ENCODE results near the gene CNFN.

Gene CNFN

DNA sequence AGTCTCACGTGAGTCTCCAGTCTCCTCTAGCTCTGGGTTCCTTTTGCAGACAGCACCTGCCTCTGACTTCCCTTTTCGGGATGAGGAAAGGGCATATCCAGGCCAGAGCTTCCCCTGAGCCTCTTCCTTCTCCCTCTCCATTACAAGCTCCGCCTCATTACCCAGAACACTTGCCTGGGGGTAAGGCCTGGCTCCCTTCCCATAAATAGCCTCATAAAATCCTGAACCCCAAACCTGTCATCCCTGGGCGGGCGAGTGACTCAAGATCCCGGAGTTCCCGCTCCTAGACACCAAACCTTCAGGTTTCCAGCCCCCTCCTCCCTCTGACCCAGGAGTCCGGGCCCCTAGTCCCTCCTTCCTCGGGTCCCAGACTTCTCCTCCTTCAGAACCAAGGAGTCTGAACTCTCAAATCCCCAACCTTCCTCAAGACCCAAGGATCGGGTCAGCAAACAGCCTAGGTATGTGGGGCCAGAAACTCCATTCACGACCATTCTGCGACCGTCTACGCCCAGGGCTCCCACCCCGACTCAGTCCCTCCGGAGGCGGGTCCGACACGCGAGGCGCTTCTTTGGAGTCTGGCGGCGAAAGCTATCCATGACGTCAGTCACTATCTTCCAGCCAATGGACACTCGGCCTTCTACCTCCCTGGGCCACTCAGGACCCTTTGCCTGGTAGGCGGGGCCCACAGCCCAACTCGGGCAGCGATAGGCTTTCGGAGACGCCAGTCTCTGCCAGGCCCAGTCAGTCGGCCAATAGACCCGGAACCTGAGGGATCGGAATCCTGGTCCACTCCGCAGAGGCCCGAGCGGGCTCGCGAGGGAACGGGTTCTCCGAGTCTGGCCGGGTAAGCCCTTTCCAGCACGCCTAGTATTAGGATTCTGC lies 6.5 kb upstream of the CNFN start:
- H3K4me1 ChIP-seq (ENCODE audit: control insufficient read depth, insufficient read depth, low read length, poor library complexity, severe bottlenecking), result peaks cover 12% of the 10 kb centered on the region
- no peaks in the 10 kb centered on the region for H3K36me3 ChIP-seq (ENCODE audit: control insufficient read depth, insufficient read depth, low read length)
- H3K27ac ChIP-seq (ENCODE audit: low read depth, low read length, severe bottlenecking), result peak overlapping the region; percentile 88
- 3 to 4% methylated on average over 38 to 40 of the region's 42 CpGs for WGBS, 2 experiments (ENCODE audit: insufficient coverage in 2 of 2)
- no peaks in the 10 kb centered on the region for H3K9me3 ChIP-seq (ENCODE audit: control insufficient read depth, low read length)
- peak overlapping the region; percentile 61 for H3K4me3 ChIP-seq (ENCODE audit: extremely low read depth, insufficient read depth, low read length, poor library complexity, severe bottlenecking)

DNA sequence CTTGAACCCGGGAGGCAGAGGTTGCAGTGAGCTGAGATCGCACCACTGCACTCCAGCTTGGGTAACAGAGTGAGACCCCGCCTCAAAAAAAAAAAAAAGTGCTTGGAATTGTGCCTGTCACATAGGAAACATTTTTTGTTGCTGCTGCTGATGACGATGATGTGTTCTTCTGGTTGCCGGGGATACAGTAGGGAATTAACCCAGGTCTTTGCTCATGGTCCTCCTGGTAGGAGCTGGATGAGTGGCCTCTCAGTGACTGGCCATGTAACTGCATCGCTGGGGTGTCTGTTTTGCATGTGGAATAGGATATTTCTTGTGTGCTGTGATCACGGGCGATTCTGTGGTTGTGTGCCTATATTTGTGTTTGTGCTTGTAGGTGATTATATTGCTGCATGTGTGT lies 4.7 kb upstream of the CNFN start:
- no peak overlapping the region for H3K27ac ChIP-seq (ENCODE audit: low read depth, low read length, severe bottlenecking)
- 87 to 92% methylated on average over 5 to 8 of the region's 8 CpGs for WGBS, 2 experiments (ENCODE audit: insufficient coverage in 2 of 2)
- peaks cover 12% of the 10 kb centered on the region for H3K4me1 ChIP-seq (ENCODE audit: control insufficient read depth, insufficient read depth, low read length, poor library complexity, severe bottlenecking)
- no peak overlapping the region for H3K4me3 ChIP-seq (ENCODE audit: extremely low read depth, insufficient read depth, low read length, poor library complexity, severe bottlenecking)
- no peaks in the 10 kb centered on the region for H3K9me3 ChIP-seq (ENCODE audit: control insufficient read depth, low read length)
- H3K36me3 ChIP-seq (ENCODE audit: control insufficient read depth, insufficient read depth, low read length), result no peaks in the 10 kb centered on the region

DNA sequence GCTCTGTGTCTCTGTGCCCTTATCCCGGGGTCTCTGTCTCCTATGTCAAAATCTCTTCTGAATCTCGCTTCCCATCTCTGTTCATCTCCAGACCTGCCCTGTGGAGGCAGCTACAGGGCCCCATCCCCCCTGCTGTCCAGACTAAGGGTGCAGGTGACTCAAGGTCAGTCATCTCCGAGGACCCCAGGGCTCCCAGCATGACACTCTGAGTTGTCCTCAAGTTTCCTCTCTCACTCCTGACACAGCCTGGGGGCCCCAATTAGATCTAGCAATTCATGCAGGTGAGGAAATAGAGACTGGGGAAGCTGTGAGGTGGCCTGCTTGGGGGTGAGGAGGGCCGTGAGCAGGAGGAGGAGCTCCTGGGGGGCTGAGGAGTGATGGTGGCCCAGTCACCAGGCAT lies 2.1 kb upstream of the CNFN start:
- no peak overlapping the region for H3K4me3 ChIP-seq (ENCODE audit: extremely low read depth, insufficient read depth, low read length, poor library complexity, severe bottlenecking)
- H3K4me1 ChIP-seq (ENCODE audit: control insufficient read depth, insufficient read depth, low read length, poor library complexity, severe bottlenecking), result peaks cover 7% of the 10 kb centered on the region
- 83 to 88% methylated on average over 1 to 3 of the region's 4 CpGs for WGBS, 2 experiments (ENCODE audit: insufficient coverage in 2 of 2)
- H3K27ac ChIP-seq (ENCODE audit: low read depth, low read length, severe bottlenecking), result no peak overlapping the region
- H3K36me3 ChIP-seq (ENCODE audit: control insufficient read depth, insufficient read depth, low read length), result no peaks in the 10 kb centered on the region
- no peaks in the 10 kb centered on the region for H3K9me3 ChIP-seq (ENCODE audit: control insufficient read depth, low read length)

- Histone ChIP-seq H3K4me1 (ENCODE audit: control insufficient read depth, insufficient read depth, low read length, poor library complexity, severe bottlenecking) (no peaks in the 10 kb centered on the region), H3K27ac (ENCODE audit: low read depth, low read length, severe bottlenecking) (no peak overlapping the region), H3K4me3 (ENCODE audit: extremely low read depth, insufficient read depth, low read length, poor library complexity, severe bottlenecking) (no peak overlapping the region), H3K9me3 (ENCODE audit: control insufficient read depth, low read length) (no peaks in the 10 kb centered on the region), H3K36me3 (ENCODE audit: control insufficient read depth, insufficient read depth, low read length) (no peaks in the 10 kb centered on the region)
- 91 to 93% methylated on average over 15 to 16 of the region's 20 CpGs for WGBS, 2 experiments (ENCODE audit: insufficient coverage in 2 of 2)
These were observed 1.1 kb downstream of the CNFN start for GRCh38 chr19:42388851-42389489.

DNA sequence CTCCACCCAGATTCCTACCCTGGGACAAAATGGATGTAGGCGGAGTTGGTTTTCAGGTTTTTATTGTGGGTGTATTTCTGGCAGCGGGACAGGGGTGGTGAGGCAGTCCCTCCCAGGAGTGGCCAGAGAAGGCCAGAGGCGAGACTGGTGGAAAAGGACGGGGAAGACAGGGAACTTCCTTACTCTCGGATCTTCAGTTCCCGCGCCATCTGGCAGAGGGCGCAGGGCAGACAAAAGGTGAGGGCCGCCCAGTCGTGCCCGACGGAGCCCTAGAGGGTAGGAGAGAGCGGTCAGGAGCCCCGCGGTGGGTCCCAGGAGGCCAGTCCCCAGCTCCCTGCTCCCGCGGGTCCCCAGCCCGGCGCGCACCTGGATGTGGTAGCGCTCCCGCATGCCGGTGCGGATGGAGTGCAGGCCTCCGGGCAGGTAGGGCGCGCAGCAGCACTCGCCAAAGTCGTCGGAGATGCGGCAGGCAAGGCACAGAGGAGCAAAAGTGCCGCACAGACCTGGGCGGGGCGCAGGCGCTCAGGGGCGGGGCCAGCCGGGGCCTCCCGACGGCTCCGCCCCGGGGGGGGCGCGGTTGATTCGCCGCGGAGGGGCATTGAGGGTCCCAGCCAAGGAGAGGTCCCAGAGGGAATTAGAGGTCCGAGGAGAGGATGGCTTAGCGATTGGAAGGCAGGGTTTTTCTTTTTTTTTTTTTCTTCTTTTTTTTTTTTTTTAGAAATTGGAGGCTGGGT lies 3.0 kb downstream of the CNFN start:
- 1 to 3% methylated on average over 23 to 30 of the region's 48 CpGs for WGBS, 2 experiments (ENCODE audit: insufficient coverage in 2 of 2)
- H3K36me3 ChIP-seq (ENCODE audit: control insufficient read depth, insufficient read depth, low read length), result no peaks in the 10 kb centered on the region
- H3K27ac ChIP-seq (ENCODE audit: low read depth, low read length, severe bottlenecking), result peak overlapping the region; percentile 16
- no peaks in the 10 kb centered on the region for H3K4me1 ChIP-seq (ENCODE audit: control insufficient read depth, insufficient read depth, low read length, poor library complexity, severe bottlenecking)
- no peaks in the 10 kb centered on the region for H3K9me3 ChIP-seq (ENCODE audit: control insufficient read depth, low read length)
- H3K4me3 ChIP-seq (ENCODE audit: extremely low read depth, insufficient read depth, low read length, poor library complexity, severe bottlenecking), result peak overlapping the region; percentile 48

- Histone ChIP-seq H3K27ac (ENCODE audit: low read depth, low read length, severe bottlenecking) (no peak overlapping the region), H3K4me1 (ENCODE audit: control insufficient read depth, insufficient read depth, low read length, poor library complexity, severe bottlenecking) (no peaks in the 10 kb centered on the region), H3K36me3 (ENCODE audit: control insufficient read depth, insufficient read depth, low read length) (peaks cover 9% of the 10 kb centered on the region), H3K4me3 (ENCODE audit: extremely low read depth, insufficient read depth, low read length, poor library complexity, severe bottlenecking) (no peak overlapping the region), H3K9me3 (ENCODE audit: control insufficient read depth, low read length) (no peaks in the 10 kb centered on the region)
- WGBS, 2 experiments (ENCODE audit: insufficient coverage in 2 of 2), result 78 to 92% methylated on average over 3 to 6 of the region's 6 CpGs
These were observed 9.9 kb downstream of the CNFN start for GRCh38 chr19:42380155-42380554.

DNA sequence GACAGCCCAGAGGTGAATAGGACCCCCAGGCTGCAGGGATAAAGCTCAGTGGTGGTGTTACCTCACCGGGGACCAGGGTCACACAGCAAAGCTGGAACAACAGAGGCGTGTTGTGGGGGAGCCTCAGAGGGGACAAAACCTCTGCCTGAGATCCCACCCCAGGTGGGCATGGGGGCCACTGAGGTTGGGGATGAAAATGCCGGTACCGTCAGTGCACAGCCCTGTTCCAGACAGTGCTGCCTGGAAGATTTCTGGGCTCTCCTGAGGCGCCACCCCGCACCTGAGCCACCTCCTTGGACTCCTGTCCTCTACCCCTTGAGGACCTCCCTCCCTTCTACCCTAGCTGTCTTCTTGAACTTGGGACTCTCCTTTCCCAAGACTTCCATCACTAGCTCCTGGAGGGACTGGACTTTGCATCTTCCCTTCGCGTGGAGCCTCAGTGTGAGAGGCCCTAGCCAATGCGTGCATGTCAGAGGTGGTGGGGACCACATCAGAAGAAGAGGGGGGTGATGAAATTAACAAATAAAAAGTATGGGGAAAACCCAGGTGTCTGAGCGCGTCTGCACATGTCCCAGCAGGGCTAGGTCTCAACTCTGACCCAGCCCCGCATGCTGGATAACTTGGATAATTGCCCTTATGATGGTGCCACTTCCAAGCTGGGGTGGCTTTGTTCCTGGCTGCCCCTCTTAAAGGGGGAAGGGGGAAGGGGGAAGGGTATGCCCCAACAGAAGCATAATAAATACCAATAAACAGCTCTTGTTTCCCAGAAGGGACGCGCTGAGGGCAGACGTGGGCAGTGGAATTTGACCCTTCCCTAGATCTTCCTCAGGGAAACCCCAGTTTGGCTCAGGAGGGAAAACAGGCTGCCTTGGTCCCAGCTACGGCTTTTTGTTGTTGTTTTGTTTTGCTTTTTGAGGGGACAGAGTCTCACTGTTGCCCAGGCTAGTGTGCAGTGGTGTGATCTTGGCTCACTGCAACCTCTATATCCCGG lies 11.6 kb downstream of the CNFN start:
- peaks cover 12% of the 10 kb centered on the region for H3K36me3 ChIP-seq (ENCODE audit: control insufficient read depth, insufficient read depth, low read length)
- H3K4me3 ChIP-seq (ENCODE audit: extremely low read depth, insufficient read depth, low read length, poor library complexity, severe bottlenecking), result no peak overlapping the region
- WGBS, 2 experiments (ENCODE audit: insufficient coverage in 2 of 2), result 92 to 95% methylated on average over 12 to 14 of the region's 17 CpGs

GRCh38 chr19:42376177-42376555 lies 13.9 kb downstream of the CNFN start:
- Histone ChIP-seq H3K4me1 (ENCODE audit: control insufficient read depth, insufficient read depth, low read length, poor library complexity, severe bottlenecking) (no peaks in the 10 kb centered on the region), H3K4me3 (ENCODE audit: extremely low read depth, insufficient read depth, low read length, poor library complexity, severe bottlenecking) (no peak overlapping the region), H3K27ac (ENCODE audit: low read depth, low read length, severe bottlenecking) (no peak overlapping the region), H3K36me3 (ENCODE audit: control insufficient read depth, insufficient read depth, low read length) (peaks cover 12% of the 10 kb centered on the region), H3K9me3 (ENCODE audit: control insufficient read depth, low read length) (no peaks in the 10 kb centered on the region)
- 94 to 99% methylated on average over 13 to 16 of the region's 17 CpGs for WGBS, 2 experiments (ENCODE audit: insufficient coverage in 2 of 2)

More for the DNA sequence above, 11.6 kb downstream of the CNFN start:
- Histone ChIP-seq H3K27ac (ENCODE audit: low read depth, low read length, severe bottlenecking) (no peak overlapping the region), H3K9me3 (ENCODE audit: control insufficient read depth, low read length) (no peaks in the 10 kb centered on the region), H3K4me1 (ENCODE audit: control insufficient read depth, insufficient read depth, low read length, poor library complexity, severe bottlenecking) (no peaks in the 10 kb centered on the region)

- peaks cover 12% of the 10 kb centered on the region for H3K36me3 ChIP-seq (ENCODE audit: control insufficient read depth, insufficient read depth, low read length)
- H3K27ac ChIP-seq (ENCODE audit: low read depth, low read length, severe bottlenecking), result no peak overlapping the region
- WGBS, 2 experiments (ENCODE audit: insufficient coverage in 2 of 2), result 96 to 98% methylated on average over 31 to 54 of the region's 54 CpGs
- H3K4me1 ChIP-seq (ENCODE audit: control insufficient read depth, insufficient read depth, low read length, poor library complexity, severe bottlenecking), result no peaks in the 10 kb centered on the region
- H3K4me3 ChIP-seq (ENCODE audit: extremely low read depth, insufficient read depth, low read length, poor library complexity, severe bottlenecking), result no peak overlapping the region
- no peaks in the 10 kb centered on the region for H3K9me3 ChIP-seq (ENCODE audit: control insufficient read depth, low read length)
These were observed 14.5 kb downstream of the CNFN start for GRCh38 chr19:42375415-42376176.
